CD4-positive, alpha-beta T cell treated with Interleukin-6 at 100 ng/mL for 8 hours (primary cell): Measurements from ENCODE around the gene SURF1.
"Not testable (repeated sequence)": the region's sequence is repeated elsewhere in the genome, so short reads cannot be mapped to it uniquely, and the experiment has no call there.

Experiments used
- DNase-seq: peaks from one replicate; pipeline ENCODE4 v3.0.0-alpha.2; 2020; ENCODE audit warnings: mixed read lengths, low spot score

Gene SURF1

DNA sequence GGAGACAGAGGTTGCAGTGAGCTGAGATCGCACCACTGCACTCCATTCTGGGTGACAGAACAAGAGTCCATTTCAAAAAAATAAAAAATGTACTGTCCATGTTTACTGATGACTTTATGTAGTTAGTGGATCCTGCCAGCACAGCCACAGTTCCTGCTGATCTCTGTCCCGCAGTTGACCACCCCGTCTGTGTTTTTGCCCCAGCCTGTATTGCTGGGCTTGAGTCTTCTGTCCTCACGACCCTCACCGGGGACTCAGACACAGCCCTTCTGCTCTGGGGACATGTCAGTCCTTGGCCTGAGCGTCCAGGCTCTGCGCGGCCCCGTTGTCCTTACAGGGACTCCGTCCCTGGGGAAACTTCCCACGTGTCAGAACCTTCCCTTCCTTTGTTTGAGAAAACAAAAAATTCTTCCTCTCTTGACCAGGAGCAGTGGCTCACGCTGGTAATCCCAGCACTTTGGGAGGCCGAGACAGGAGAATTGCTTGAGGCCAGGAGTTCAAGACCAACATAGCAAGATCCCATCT is 34.8 kb downstream of the SURF1 start:
- DNase-seq, result no peak

DNA sequence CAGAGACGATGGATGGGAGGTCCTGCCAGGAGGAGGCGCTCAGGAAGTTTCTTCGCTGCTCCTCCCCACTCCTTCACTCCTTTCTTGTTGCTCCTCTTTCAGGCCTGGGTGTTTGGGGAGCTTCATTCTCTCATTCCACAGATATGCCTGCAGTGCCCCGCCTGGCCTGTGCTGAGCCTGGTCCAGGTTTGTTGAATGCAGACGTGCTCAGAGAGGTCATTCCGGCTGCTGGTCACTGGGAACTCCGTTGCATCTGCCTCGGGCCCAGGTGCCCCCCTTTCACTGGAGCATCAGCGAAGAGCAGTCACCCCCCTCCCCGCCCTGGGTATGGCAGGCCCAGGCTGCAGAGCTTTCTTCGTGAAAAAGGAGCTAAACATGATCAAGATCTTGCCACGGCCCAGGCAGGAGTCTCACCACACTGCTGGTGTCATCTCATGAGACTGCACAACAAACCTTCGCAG is 35.8 kb downstream of the SURF1 start:
- DNase-seq, result no peak

DNA sequence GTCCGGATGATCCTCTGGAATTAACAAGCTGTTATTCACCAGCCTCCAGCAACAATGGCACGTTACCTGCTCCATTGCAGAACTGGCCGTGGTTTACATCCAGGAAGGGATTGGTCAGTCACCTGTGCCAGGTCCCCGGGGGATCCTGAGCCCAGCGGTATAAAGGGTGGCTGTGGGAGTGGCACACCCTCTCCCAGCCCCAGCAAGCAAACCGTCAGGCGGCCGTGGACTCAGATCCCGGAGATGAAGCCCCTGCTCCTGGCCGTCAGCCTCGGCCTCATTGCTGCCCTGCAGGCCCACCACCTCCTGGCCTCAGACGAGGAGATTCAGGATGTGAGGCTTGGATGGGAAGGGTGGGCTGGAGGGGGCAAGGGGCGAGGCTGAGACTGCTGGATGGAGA is 38.7 kb downstream of the SURF1 start:
- DNase-seq, result not testable (repeated sequence)

DNA sequence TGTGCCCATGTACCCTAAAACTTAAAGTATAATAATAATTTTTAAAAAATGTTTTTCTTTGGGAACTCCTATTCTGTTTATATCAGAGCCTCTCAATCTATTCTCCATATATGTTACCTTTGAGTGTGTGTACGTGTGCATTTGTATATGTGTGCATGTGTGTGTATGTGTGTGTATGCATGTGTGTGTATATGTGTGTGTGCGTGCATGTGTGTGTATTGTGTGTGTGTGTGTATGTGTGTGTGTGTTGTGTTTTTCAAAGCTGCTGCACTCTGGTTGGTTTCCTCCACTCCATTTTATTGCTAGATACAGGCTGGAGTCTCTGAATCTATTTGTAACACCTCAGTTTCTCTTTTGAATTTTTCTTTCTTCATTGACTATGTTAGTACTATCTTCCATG is 40.3 kb downstream of the SURF1 start:
- no peak for DNase-seq

DNA sequence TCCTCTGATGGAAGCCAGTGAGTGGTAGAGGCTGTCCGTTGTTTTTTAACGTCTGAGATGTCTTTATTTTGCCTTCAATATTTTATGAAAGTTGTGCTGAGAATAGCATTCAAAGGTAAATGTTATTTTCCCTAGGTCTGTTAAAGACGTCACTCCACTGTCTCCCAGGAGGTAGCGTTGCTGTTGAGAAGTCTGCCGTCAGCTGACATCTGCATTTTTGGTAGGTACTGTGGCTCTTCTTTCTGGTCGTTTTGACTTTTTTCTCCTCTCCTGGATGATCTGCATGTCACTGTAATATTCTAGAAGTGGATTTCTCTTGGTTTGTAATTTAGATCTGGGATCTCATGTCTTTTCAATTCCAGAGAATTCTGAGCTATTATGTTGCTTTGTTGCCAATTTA is 46.7 kb downstream of the SURF1 start:
- DNase-seq, result no peak

DNA sequence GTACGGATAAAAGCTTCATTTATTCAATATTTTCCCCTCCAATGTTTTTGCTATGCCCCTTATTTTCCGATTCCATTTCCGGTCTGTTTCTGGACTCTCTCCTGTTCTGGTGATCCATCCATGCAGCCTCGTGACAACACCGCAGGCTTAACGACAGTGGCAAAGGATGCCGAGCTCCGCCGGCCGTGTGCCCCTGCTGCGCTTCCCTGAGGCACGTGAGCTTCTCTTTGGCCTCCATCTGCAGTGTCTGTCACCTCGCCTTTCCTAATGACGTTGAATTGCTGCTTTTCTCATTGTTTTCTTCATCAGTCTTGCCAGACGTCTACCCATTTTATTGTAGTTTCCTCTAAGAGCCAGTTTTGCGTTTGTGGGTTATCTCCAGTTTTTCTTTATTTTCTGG is 49.0 kb downstream of the SURF1 start:
- no peak for DNase-seq

DNA sequence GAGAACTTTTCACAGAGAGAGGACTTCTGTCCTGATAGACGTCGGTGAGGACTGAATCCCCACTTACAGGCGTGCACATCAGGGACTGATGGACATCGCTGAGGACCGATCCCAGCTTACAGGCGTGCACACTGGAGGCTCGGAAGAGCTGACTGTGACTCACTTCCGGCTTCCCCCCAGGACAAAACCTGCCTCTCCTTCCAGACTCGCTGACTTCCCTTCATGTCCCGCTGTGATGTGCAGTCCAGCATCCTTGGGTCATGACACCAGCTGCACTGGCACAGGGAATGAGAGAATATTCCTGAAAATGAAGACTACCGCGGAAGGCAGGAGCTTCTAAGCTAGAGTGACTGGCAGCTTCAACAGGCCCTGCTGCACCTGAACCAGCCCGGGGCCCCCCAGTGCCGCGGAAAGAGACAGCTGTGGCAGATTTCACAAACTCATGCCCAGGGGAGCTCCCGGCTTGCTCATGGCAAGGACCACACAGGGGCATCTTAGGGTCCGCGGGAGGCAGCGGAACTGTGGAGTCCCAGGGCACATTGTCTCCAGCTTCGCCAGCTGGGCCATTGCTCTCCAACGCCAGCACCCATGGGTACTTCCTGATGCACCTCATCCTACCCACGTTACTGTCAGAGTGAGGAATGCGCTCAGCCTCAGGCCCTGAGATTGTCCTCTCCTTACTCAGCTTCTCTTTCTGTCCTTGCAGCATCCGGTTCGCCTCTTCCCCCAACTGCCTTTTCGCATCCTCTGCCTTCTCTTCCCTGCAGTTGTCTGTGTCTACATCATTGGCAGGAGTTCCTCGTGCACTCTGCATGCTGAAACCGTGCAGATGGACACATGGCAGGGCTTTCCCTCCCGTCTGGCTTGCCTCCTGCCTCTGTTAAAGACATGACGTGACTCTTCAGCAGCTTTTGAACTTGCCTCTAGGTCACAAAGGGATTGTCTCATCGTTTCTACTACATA is 49.8 kb downstream of the SURF1 start:
- no peak for DNase-seq

DNA sequence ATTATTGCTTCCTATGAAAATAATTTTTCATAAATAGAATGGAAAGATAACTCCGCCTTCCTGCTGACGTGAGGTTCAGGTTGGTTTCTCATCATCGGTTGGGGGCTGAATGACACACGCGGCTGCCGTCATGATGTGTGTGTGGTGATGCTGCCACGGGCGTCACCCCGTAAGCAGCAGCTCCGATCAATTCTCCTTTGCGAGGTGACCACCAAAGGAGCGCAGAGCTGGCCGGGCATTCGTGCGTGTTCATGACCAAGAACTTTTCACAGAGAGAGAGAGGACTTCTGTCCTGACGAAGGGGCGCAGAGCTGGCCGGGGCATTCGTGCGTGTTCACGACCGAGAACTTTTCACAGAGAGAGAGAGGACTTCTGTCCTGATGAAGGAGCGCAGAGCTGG is 50.6 kb downstream of the SURF1 start:
- DNase-seq, result no peak

DNA sequence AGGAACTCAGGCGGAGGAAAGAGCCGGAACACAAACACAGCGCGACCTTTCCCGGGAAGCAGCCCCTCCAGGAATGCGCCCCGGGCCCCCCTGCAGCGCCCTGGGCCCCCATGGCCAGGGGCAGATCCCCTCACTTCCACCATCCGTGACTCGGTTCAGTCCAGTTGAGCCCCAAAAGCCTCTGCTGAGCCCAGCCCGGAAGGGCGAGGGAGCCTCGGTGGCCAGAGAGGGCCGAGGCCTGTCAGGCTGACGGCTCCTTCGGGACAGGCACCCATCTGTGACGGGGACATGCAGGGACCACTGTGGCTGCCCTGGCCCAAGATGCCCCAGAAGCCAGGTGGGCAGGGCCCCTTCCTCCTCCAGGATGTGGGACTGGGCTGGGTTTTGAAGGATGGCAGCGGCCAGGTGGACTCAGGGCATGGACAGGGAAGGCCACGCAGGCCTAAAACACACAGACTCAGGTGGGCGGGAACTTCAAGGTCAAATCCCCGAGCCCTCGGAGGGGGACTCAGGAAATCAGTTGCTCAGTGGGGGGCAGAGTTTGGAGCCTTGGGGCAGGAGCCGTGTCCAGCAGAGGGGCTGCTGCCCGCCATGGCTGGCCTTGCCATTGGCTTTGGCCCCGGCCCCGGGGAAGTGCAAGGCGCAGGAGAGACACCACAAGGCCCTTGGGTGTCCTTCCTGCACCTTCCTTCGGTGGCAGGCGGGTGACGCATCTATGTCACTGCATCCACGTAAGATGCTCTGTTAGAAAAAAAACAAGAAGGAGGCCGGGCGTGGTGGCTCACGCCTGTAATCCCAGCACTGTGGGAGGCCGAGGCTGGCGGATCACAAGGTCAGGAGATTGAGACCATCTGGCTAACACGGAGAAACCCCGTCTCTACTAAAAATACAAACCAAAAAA is 51.6 kb downstream of the SURF1 start:
- no peak for DNase-seq

DNA sequence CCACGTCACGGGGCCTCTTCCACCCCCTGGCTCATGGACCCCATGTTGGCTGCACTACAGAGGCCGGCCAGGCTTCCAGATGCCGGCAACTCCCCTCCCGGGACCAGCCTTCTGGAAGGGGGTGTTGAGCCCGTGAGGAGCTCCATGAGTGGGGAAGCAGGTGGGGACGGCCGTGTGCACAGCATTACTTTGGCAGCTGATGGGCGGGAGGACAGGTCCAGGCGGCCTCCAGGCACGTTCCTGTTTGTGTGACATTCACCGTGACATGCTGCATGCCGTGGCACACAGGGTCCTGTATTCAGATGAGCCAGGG is 52.2 kb downstream of the SURF1 start:
- DNase-seq, result no peak

DNA sequence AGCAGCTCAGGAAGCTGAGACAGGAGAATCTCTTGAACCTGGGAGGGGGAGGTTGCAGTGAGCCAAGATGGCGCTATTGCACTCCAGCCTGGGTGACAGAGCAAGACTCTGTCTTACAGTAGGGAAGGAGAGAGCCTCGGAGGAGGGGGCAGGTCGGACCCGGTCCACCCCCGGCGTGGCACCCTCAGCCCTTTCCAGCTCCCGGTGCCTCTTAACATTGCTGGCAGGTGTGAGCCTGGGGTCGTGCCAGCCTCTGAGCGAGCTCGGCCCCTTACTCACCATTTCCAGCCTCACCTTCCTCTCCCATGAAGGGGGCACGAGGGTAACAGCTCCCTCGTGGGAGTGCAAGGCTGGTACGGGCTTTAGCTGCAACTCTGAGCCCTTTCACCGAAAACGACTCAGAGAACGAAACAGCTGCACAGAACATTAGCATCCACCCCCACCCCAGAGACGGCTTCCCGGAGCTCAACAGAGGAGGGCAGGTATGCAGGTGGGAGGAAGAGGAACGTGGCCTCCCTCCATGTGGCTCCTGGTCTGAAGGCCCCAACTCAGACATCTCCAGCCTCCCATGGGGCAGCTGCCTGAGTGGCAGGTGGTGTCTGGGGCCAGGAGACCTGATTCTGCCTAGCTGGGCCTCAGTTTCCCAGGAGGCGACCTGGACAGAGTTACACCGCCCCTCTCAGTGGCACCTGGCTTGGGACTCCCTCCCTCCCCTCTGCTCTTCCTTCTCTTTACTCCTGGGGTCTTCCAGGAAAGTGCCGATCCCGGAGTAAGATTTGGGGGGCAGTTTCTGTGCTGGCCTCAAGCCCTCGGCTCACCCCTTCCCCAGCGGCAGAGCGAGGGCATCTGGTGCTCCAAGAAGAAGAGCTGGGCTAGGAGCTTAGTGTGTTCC is 52.8 kb downstream of the SURF1 start:
- no peak for DNase-seq
